Fibroblast of pulmonary artery (primary cell): ENCODE measurements around the gene SIL1.
A peak's percentile ranks its signal among the peaks of the same experiment; 100 is the strongest.

Source experiments
- DNase-seq: peaks from one replicate; pipeline ENCODE4 v3.0.0-alpha.2; 2010; ENCODE audit warnings: low read depth
- H3K4me3 ChIP-seq: replicated peaks from 2 replicates; pipeline ENCODE4 v1.5.1; 2011; ENCODE audit warnings: low read depth, mild to moderate bottlenecking, control low read depth, low read length, moderate library complexity
- TF ChIP-seq, protein P1 (sequence below): IDR thresholded peaks from 2 replicates; pipeline ENCODE4 v1.5.1; 2011; ENCODE audit warnings: mild to moderate bottlenecking, control low read depth, low read length, inconsistent platforms; ENCODE audit errors: missing control alignments

Gene SIL1

DNA sequence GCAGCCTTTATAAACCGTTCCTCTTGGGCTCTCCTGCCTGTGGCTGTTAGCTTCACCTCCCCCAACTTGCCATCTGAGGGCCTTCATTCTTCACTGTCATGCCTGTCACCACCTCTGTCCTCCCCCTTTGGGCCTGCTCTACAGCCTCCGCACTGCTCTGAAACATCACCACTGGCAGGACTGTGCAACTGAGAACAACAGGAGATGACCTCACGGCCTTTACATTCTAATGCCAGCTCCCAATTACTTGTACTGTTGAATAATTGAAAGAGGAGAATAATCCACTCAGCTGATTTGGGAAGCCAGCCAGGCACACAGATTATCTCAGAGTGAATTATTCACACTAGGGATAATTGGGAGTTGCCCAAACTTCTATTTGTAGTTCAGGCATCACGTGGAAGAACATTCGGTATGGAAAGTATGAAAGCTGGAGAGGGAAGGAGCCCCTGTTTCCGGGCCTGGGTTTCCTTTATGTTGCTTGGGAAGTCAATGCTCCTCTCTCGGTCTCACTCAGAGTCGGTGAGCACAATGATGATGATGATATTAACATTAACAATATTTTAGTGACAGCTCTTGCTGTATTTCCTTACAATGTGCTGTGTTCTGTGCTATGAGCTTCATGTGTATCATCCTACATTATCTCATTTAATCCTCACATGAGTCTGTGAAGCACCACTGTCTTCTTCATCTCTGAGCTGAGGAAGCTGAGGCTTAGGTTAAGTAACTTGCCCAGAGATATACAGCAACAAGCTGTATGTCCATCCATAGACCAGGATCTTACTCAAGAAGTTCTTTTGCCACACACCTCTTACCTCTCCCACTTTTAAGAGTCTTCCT lies 223.7 kb downstream of the SIL1 start:
- peak; percentile 87 for DNase-seq
- H3K4me3 ChIP-seq = no peak overlapping the region

DNA sequence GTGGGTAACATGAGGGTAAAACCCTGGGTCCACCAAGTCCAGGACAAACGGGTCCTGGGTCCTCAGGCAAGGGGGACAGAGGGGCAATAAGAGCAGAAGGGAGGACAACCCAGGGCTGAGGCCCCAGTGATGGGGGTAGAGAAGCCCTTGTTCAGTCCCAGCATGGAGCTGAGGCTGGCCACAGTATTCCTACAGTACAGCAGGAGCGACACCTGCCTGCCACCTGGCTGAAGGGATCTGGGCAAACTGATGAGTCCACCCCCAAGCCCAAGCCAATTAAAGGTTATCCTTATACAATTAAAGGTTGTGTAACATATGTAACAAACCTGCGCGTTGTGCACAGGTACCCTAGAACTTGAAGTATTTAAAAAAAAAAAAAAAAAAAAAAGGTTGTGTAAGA lies 225.3 kb downstream of the SIL1 start:
- no peak overlapping the region for H3K4me3 ChIP-seq
- no peak for DNase-seq
- TF ChIP-seq, protein P1, sequence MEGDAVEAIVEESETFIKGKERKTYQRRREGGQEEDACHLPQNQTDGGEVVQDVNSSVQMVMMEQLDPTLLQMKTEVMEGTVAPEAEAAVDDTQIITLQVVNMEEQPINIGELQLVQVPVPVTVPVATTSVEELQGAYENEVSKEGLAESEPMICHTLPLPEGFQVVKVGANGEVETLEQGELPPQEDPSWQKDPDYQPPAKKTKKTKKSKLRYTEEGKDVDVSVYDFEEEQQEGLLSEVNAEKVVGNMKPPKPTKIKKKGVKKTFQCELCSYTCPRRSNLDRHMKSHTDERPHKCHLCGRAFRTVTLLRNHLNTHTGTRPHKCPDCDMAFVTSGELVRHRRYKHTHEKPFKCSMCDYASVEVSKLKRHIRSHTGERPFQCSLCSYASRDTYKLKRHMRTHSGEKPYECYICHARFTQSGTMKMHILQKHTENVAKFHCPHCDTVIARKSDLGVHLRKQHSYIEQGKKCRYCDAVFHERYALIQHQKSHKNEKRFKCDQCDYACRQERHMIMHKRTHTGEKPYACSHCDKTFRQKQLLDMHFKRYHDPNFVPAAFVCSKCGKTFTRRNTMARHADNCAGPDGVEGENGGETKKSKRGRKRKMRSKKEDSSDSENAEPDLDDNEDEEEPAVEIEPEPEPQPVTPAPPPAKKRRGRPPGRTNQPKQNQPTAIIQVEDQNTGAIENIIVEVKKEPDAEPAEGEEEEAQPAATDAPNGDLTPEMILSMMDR = no peak

More for the DNA sequence above, 223.7 kb downstream of the SIL1 start:
- TF ChIP-seq, protein P1 = no peak

DNA sequence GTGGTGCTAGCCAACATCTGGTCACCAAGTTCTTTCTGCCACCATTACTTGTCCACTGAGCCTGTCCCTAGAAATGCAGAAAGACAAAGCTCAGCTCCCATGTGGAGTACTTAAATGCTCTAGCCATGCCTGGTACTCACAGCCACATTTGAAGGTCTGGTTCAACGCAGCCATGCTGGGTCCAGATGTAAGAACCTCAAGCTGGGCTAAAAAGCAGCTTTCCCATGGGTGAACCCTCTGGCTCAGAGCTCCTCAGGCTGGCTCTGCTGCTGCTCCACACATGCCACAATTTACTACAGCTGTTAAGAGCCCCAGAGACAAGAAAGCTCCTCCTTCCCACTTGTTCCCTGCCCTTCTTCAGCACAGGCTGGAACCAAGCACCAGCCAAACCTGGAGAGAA lies 225.9 kb downstream of the SIL1 start:
- H3K4me3 ChIP-seq = no peak overlapping the region
- TF ChIP-seq, protein P1 = no peak
- no peak for DNase-seq

DNA sequence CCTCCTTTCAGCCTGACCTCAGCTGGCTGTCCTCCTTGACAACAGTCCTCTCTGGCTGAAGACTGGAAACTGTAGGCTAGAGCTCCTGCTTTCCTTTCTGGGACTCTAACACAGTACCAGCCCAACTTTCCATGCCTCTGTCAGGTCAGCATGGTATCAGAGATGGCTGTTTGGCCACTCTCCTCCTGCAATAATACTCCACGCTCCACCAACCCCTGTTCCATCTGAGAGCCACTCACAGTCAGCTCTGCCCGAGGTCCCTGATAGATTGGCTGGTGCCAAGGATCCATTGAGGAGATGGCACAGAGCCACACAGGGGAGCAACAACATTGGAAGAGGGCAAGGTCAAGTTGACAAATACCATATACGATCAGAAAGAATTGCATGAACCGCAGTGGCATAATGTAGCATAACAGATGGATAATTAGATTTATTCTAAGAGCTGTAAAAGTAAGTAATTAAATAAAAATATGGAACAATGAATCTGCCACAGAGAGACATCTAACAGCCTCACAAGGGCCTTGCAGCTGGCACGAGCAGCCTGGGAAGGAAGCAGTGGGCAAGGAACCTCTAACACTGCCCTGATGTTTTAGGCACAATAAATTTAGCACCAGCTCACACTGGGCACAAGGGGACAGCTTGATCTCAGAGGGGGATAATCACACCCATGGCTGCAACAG lies 228.7 kb downstream of the SIL1 start:
- no peak for DNase-seq
- TF ChIP-seq, protein P1 = no peak
- no peak overlapping the region for H3K4me3 ChIP-seq

DNA sequence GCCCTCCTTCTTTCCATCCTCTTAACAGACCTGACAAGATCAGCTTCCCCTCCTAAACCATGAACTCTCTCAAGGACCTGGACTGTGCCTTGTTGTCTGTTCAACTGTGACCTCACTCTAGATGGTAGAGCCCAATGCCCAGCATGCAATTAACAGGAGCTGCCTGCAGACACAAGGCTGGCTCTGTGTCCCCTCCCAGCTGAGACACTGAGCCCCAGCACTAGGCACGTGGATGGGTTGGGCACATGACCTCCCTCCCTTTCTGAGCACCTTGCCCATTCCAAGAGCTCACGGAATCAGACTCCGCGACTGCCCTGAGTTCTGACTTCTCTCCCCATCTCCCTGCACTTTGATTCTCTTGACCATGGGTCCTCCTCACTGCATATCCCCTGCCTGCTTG lies 229.6 kb downstream of the SIL1 start:
- TF ChIP-seq, protein P1 = no peak
- DNase-seq = no peak
- no peak overlapping the region for H3K4me3 ChIP-seq

DNA sequence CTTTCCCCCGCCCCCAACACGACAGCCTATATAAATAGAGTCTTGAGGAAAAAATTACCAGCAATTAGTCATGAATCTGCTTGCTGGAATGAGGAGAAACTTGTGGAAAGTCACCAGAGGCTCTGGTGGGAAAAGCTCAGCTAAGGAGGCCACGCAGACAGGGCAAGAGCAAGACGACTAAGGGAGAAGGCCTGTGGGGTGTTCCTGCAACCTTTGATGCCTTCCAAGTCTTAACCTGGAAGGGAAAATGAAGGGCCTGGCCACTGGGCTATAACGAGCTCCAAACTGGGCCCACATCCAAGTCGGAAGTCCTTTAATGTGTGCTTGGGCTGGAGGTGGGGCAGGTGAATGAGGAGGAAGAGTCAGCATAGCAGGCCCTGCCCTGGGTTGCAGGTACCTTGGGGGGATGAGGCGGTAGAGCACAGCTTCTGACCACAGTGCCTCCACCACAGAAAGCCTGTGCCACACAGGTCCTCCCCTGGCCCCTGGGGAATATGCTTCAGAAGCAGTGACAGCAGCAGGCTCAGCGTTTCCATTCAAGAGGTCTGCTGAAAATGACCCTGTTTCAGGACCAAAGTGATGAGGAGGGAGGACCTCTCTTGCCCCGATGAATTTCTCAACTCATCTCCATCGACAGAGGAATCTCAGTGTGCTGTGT lies 230.2 kb downstream of the SIL1 start:
- no peak for DNase-seq
- TF ChIP-seq, protein P1 = no peak
- H3K4me3 ChIP-seq = no peak overlapping the region
